Spleen (tissue), 11 donors: ENCODE results near the gene SNX9. TPM values are rescaled to one million over a fixed set of nuclear protein-coding genes. Genes with fewer than 3 reads are reported as not detected.

ENCODE experiments used
- DNase-seq: peaks from one replicate; pipeline ENCODE4 v3.0.0-alpha.2; 2020
- H3K27ac ChIP-seq, 8 donors: fragments of 200-600 bp; sonication (generic) in 7 of 8; 1 replicate in 4 of 8; 2 replicates in 4 of 8; pipeline versions ENCODE4 v1.5.0 to v1.8.0; 2016 to 2021; ENCODE audit warnings: inconsistent platforms in 4 of 8, mild to moderate bottlenecking in 4 of 8, moderate library complexity in 1 of 8
- H3K27me3 ChIP-seq, 7 donors: fragments of 200-600 bp; sonication (generic) in 6 of 7; replicated peaks in 1 of 7; 1 replicate in 4 of 7; 2 replicates in 3 of 7; pipeline versions ENCODE4 v1.5.0 to v1.8.0; 2016 to 2021; ENCODE audit warnings: inconsistent platforms in 3 of 7, mild to moderate bottlenecking in 1 of 7
- H3K36me3 ChIP-seq, 6 donors: fragments of 200-600 bp; sonication (generic) in 5 of 6; 1 replicate in 4 of 6; 2 replicates in 2 of 6; pipeline versions ENCODE4 v1.5.0 to v1.8.0; 2016 to 2021; ENCODE audit warnings: inconsistent platforms in 2 of 6
- H3K4me1 ChIP-seq, 6 donors: fragments of 200-600 bp; sonication (generic) in 5 of 6; 1 replicate in 3 of 6; 2 replicates in 3 of 6; pipeline versions ENCODE4 v1.5.0 to v1.8.0; 2016 to 2021; ENCODE audit warnings: inconsistent platforms in 3 of 6
- H3K4me3 ChIP-seq, 8 donors: fragments of 200-600 bp; sonication (generic) in 7 of 8; 1 replicate in 4 of 8; 2 replicates in 4 of 8; pipeline versions ENCODE4 v1.5.0 to v1.8.0; 2016 to 2021; ENCODE audit warnings: inconsistent platforms in 4 of 8, mild to moderate bottlenecking in 4 of 8, moderate library complexity in 2 of 8
- H3K9me3 ChIP-seq, 8 donors: fragments of 200-600 bp; sonication (generic) in 7 of 8; 1 replicate in 4 of 8; 2 replicates in 4 of 8; pipeline versions ENCODE4 v1.5.0 to v1.8.0; 2016 to 2021; ENCODE audit warnings: inconsistent platforms in 4 of 8
- CTCF ChIP-seq, 11 experiments: fragments of 200-600 bp in 7 of 11; fragments of 450-650 bp in 4 of 11; sonication (generic) in 4 of 11; IDR thresholded peaks in 8 of 11; conservative IDR thresholded peaks in 3 of 11; 1 replicate in 7 of 11; 2 replicates in 4 of 11; pipeline versions ENCODE4 v1.4.0 to v1.8.0; 2016 to 2021; ENCODE audit warnings: antibody characterized with exemption in 11 of 11, inconsistent platforms in 4 of 11, mild to moderate bottlenecking in 1 of 11
- POLR2A ChIP-seq, 3 donors: fragments of 450-650 bp; IDR thresholded peaks; one replicate each; pipeline ENCODE4 v1.5.1; 2017; ENCODE audit warnings: antibody characterized with exemption in 3 of 3, mild to moderate bottlenecking in 1 of 3
- POLR2AphosphoS5 ChIP-seq, 3 donors: sonication (generic); formaldehyde crosslinking; IDR thresholded peaks; one replicate each; pipeline ENCODE4 v1.5.1; 2017; ENCODE audit warnings: antibody characterized with exemption in 3 of 3
- WGBS, 5 donors: extraction: QIAGEN DNeasy Blood & Tissue Kit in 3 of 5; methylation state at CpG; one replicate each; pipeline versions ENCODE4 v1.1.5 to v1.1.7; 2013 to 2018; 5-methylcytosine and 5-hydroxymethylcytosine counted together
- intact Hi-C: fragments of 100-400 bp; cut with DNase I; formaldehyde crosslinking; loops from one replicate; pipeline ENCODE4 v1.15.0; 2023; ENCODE audit warnings: low total_unique reads
- polyA plus RNA-seq, 3 donors: library from polyadenylated mRNA; stranded (reverse); fragments of 200-250 nt; gene quantifications; one replicate each; pipeline ENCODE4 v1.2.1, GENCODE V29; 2013
- total RNA-seq, 7 donors: library from RNA; depleted of rRNA in 3 of 7; stranded (reverse); fragments of >200 nt in 3 of 7; fragmentation: NEBNext Ultra II Directional in 4 of 7; extraction: Animal tissue kit (Norgen Biotek cat#: 25700) in 4 of 7; gene quantifications; one replicate each; pipeline versions ENCODE4 v1.1.0 to v1.2.1, GENCODE V29; 2016 to 2021
- donor health status: healthy with polysubstance abuse.
- donor health status: DM: no; HTN: no; CAD: no; lungs with moderate emphysema.
- donor health status: DM: no; HTN: no; CAD: no.
- donor health status: Bipolar disorder and iron deficiency.
- donor health status: healthy.
- donor health status: DM: no; HTN: no; CAD: no.
- donor health status: DM: yes; HTN: yes; CAD: no.

The SNX9 gene
- total and polyA plus RNA-seq, 10 donors: 18.9 to 42.5 (median 31.8) TPM

GRCh38 chr6:157806856-157807215 lies 16.2 kb upstream of the SNX9 start:
- Histone ChIP-seq H3K27me3 (no peaks in the 10 kb centered on the region), H3K36me3 (no peaks in the 10 kb centered on the region), H3K27ac (no peak overlapping the region), H3K9me3 (peaks cover 0 to 18% (median 11%) of the 10 kb centered on the region in 8 donors), H3K4me1 (no peaks in the 10 kb centered on the region), H3K4me3 (no peak overlapping the region)
- TF ChIP-seq POLR2AphosphoS5 (IDR thresholded peaks at IDR 0.05) (no peak), CTCF (IDR thresholded peaks at IDR 0.05 in 8 of 11, conservative IDR thresholded peaks at IDR 0.05 in 3 of 11) (no peak)
- no peak for DNase-seq
- 88 to 92% (median 90%) methylated on average over 3 of the region's 3 CpGs for WGBS, 5 donors
- intact Hi-C loops: no loop called here

- Histone ChIP-seq H3K4me1 (peaks cover 0 to 4% (median 0%) of the 10 kb centered on the region in 6 donors), H3K36me3 (no peaks in the 10 kb centered on the region), H3K9me3 (peaks cover 0 to 18% (median 11%) of the 10 kb centered on the region in 8 donors), H3K27me3 (no peaks in the 10 kb centered on the region), H3K27ac (no peak overlapping the region), H3K4me3 (no peak overlapping the region)
- DNase-seq: no peak
- intact Hi-C loops: no loop called here
- TF ChIP-seq CTCF (IDR thresholded peaks at IDR 0.05 in 8 of 11, conservative IDR thresholded peaks at IDR 0.05 in 3 of 11): no peak
- no peak for TF ChIP-seq POLR2A (IDR thresholded peaks at IDR 0.05)
- no peak for TF ChIP-seq POLR2AphosphoS5 (IDR thresholded peaks at IDR 0.05)
- 93 to 99% (median 94%) methylated on average over 2 of the region's 2 CpGs for WGBS, 5 donors
Observed at GRCh38 chr6:157808405-157808950, 14.6 kb upstream of the SNX9 start.

GRCh38 chr6:157809613-157810012 lies 13.4 kb upstream of the SNX9 start:
- WGBS, 5 donors: 75 to 88% (median 82%) methylated on average over 1 of the region's 1 CpG
- no peaks in the 10 kb centered on the region for H3K36me3 ChIP-seq
- peaks cover 0 to 16% (median 7%) of the 10 kb centered on the region in 6 donors for H3K4me1 ChIP-seq
- H3K27me3 ChIP-seq: no peaks in the 10 kb centered on the region
- no peak overlapping the region for H3K4me3 ChIP-seq
- intact Hi-C loops: no loop called here
- peaks cover 0 to 18% (median 11%) of the 10 kb centered on the region in 8 donors for H3K9me3 ChIP-seq
- no peak for TF ChIP-seq POLR2A (IDR thresholded peaks at IDR 0.05)
- TF ChIP-seq POLR2AphosphoS5 (IDR thresholded peaks at IDR 0.05): no peak
- no peak for TF ChIP-seq CTCF (IDR thresholded peaks at IDR 0.05 in 8 of 11, conservative IDR thresholded peaks at IDR 0.05 in 3 of 11)
- no peak for DNase-seq
- H3K27ac ChIP-seq: no peak overlapping the region

- DNase-seq: no peak
- H3K27me3 ChIP-seq: no peaks in the 10 kb centered on the region
- TF ChIP-seq CTCF (IDR thresholded peaks at IDR 0.05 in 8 of 11, conservative IDR thresholded peaks at IDR 0.05 in 3 of 11): no peak
- TF ChIP-seq POLR2A (IDR thresholded peaks at IDR 0.05): no peak
- no peak for TF ChIP-seq POLR2AphosphoS5 (IDR thresholded peaks at IDR 0.05)
- no peaks in the 10 kb centered on the region for H3K36me3 ChIP-seq
- intact Hi-C loops: no loop called here
- no peak overlapping the region for H3K27ac ChIP-seq
- H3K4me3 ChIP-seq: no peak overlapping the region
- H3K4me1 ChIP-seq: peaks cover 0 to 26% (median 16%) of the 10 kb centered on the region in 6 donors
- H3K9me3 ChIP-seq: peaks cover 0 to 18% (median 11%) of the 10 kb centered on the region in 8 donors
Observed at GRCh38 chr6:157811137-157811475, 11.9 kb upstream of the SNX9 start.
